KMS-11 (cell line): ENCODE measurements around the gene UBQLN4.
"Not testable (repeated sequence)": the region's sequence is repeated elsewhere in the genome, so short reads cannot be mapped to it uniquely, and the experiment has no call there.

Source experiments
- H2AFZ ChIP-seq: fragments of 200-600 bp; sonication (generic); 2 replicates; pipeline ENCODE4 v1.6.1; 2016; ENCODE audit warnings: antibody characterized with exemption, mixed run types, low read depth
- H3K27ac ChIP-seq: fragments of 200-600 bp; sonication (generic); 2 replicates; pipeline ENCODE4 v1.6.1; 2016; ENCODE audit warnings: mild to moderate bottlenecking, mixed run types
- H3K27me3 ChIP-seq: fragments of 200-600 bp; sonication (generic); 2 replicates; pipeline ENCODE4 v1.6.1; 2017; ENCODE audit warnings: mild to moderate bottlenecking, low read depth, mixed run types, moderate library complexity; ENCODE audit not compliant: insufficient read depth
- H3K36me3 ChIP-seq: fragments of 200-600 bp; sonication (generic); 2 replicates; pipeline ENCODE4 v1.6.1; 2017; ENCODE audit warnings: mild to moderate bottlenecking, mixed run types; ENCODE audit not compliant: insufficient read depth
- H3K4me1 ChIP-seq: fragments of 200-600 bp; sonication (generic); 2 replicates; pipeline ENCODE4 v1.6.1; 2016; ENCODE audit warnings: mild to moderate bottlenecking, low read depth, mixed run types; ENCODE audit not compliant: poor library complexity, severe bottlenecking
- H3K4me2 ChIP-seq: fragments of 200-600 bp; sonication (generic); 2 replicates; pipeline ENCODE4 v1.7.0; 2016; ENCODE audit warnings: mild to moderate bottlenecking, mixed run types
- H3K4me3 ChIP-seq: fragments of 200-600 bp; sonication (generic); IDR thresholded peaks from 2 replicates; pipeline ENCODE4 v1.6.1; 2017; ENCODE audit warnings: low read depth, low read length, mixed read lengths; ENCODE audit not compliant: insufficient read depth
- H3K79me2 ChIP-seq: fragments of 200-600 bp; sonication (generic); 2 replicates; pipeline ENCODE4 v1.6.1; 2016; ENCODE audit warnings: low read depth, mixed run types; ENCODE audit not compliant: insufficient read depth
- H3K9ac ChIP-seq: fragments of 200-600 bp; sonication (generic); 2 replicates; pipeline ENCODE4 v1.6.1; 2016; ENCODE audit warnings: mild to moderate bottlenecking, mixed run types
- H4K20me1 ChIP-seq: fragments of 200-600 bp; sonication (generic); 2 replicates; pipeline ENCODE4 v1.6.1; 2016; ENCODE audit warnings: mild to moderate bottlenecking, mixed run types; ENCODE audit not compliant: insufficient read depth
- TF ChIP-seq, protein P1 (sequence below): fragments of 200-600 bp; sonication (generic); conservative IDR thresholded peaks from 2 replicates; pipeline ENCODE4 v1.6.1; 2017; ENCODE audit warnings: low read depth, mild to moderate bottlenecking, antibody characterized with exemption, low read length, moderate library complexity, mixed read lengths

UBQLN4 gene

DNA sequence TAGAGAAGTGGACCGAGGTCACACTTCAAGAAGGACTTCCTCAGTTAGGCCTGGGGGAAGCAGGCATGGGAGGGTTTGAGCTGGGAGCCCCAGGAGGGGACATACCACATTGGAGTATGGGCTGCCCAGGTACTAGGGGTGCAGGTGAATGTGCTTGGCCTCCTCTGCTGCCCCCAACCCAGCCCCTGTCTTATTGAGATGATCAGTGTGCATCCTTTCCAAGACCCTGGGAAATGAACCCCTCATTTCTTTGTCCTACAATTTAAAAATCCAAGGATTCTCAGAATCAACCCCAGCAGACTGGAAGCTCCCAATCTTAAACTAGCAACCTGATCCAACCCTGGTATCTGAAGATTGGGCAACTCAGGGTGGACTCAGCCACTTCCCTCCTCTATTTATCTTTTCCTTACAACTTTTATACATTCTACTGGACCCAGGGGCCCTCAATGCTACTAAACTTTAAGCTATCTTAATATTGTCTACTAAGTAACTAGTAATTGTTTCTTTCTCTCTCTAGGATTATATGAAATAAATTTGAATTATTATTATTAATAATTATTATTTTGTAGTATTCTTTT lies 19.6 kb upstream of the UBQLN4 start:
- Histone ChIP-seq H3K79me2 (no peaks in the 10 kb centered on the region), H3K36me3 (no peaks in the 10 kb centered on the region), H3K4me3 (no peak overlapping the region), H2AFZ (no peak overlapping the region), H3K4me1 (no peaks in the 10 kb centered on the region), H4K20me1 (no peaks in the 10 kb centered on the region), H3K9ac (no peak overlapping the region), H3K27ac (no peak overlapping the region), H3K4me2 (no peak overlapping the region), H3K27me3 (no peaks in the 10 kb centered on the region)
- TF ChIP-seq, protein P1, sequence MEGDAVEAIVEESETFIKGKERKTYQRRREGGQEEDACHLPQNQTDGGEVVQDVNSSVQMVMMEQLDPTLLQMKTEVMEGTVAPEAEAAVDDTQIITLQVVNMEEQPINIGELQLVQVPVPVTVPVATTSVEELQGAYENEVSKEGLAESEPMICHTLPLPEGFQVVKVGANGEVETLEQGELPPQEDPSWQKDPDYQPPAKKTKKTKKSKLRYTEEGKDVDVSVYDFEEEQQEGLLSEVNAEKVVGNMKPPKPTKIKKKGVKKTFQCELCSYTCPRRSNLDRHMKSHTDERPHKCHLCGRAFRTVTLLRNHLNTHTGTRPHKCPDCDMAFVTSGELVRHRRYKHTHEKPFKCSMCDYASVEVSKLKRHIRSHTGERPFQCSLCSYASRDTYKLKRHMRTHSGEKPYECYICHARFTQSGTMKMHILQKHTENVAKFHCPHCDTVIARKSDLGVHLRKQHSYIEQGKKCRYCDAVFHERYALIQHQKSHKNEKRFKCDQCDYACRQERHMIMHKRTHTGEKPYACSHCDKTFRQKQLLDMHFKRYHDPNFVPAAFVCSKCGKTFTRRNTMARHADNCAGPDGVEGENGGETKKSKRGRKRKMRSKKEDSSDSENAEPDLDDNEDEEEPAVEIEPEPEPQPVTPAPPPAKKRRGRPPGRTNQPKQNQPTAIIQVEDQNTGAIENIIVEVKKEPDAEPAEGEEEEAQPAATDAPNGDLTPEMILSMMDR = no peak

DNA sequence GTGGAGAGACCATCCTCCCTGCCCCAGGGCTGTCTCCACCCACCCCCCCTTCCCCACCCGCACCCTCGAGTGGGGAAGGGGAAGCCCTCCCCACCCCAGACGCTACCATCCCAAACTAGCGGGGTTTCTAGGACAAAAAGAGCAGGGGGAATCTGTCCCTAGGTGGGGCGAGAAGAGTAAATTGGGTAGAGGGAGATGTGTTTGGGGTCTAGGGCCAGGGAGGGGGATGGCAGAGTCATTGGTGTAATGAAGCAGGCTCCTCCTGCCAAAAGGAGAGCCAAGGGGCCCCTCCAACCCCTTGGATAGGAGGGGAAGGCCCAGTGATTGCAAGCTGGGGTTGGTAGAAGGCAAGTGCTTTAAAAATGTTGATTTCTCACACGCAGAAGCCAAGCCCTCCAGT lies 18.7 kb upstream of the UBQLN4 start:
- H3K4me3 ChIP-seq = no peak overlapping the region
- H3K4me1 ChIP-seq = no peaks in the 10 kb centered on the region
- H3K36me3 ChIP-seq = no peaks in the 10 kb centered on the region
- TF ChIP-seq, protein P1 = no peak
- H2AFZ ChIP-seq = no peak overlapping the region
- no peak overlapping the region for H3K27ac ChIP-seq
- no peaks in the 10 kb centered on the region for H4K20me1 ChIP-seq
- H3K79me2 ChIP-seq = no peaks in the 10 kb centered on the region
- H3K27me3 ChIP-seq = no peaks in the 10 kb centered on the region
- H3K4me2 ChIP-seq = no peak overlapping the region
- no peak overlapping the region for H3K9ac ChIP-seq

DNA sequence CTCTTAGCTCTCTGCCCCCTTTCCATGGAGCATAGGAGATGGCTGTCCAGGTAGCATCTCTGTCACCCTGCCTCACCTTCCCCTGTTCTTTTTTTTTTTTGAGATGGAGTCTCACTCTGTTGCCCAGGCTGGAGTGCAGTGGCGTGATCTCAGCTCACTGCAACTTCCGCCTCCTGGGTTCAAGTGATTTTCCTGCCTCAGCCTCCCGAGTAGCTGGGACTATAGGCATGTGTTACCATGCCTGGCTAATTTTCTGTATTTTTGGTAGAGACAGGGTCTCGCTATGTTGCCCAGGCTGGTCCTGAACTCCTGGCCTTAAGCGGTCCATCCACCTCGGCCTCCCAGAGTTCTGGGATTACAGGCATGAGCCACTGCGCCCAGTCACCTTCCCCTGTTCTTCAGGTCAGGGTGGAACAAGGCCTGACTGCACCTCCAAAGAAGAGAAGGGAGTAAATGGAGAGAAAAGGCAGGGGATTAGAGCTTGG lies 17.8 kb upstream of the UBQLN4 start:
- not testable (repeated sequence) for H3K4me2 ChIP-seq, H2AFZ ChIP-seq, H3K9ac ChIP-seq, H3K27me3 ChIP-seq, H3K79me2 ChIP-seq, H3K4me1 ChIP-seq, H3K4me3 ChIP-seq, H3K36me3 ChIP-seq, H3K27ac ChIP-seq, H4K20me1 ChIP-seq

DNA sequence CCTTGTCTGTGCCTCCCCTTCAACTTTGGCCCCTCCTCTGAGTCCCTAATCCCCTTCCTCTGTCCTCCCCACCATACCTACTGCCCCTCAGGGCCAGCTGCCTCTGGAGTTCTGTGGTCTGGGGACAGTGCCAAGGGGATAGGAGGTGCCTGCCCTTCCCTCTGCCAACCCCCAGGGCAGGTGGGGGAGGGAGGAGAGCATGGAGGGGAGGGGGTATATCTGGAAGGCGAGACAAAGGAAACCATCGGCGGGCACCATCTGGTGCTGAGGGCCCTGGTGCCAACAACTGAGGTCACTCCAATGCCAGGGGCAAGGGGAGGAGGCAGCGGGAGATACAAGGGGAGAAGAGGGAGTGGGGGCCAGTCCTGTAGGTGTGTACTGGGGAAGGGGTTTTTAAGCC lies 16.9 kb upstream of the UBQLN4 start:
- TF ChIP-seq, protein P1 = no peak
- Histone ChIP-seq H2AFZ (no peak overlapping the region), H3K4me1 (peaks cover 9% of the 10 kb centered on the region), H3K27ac (no peak overlapping the region), H3K27me3 (no peaks in the 10 kb centered on the region), H3K4me3 (no peak overlapping the region), H3K4me2 (no peak overlapping the region), H4K20me1 (no peaks in the 10 kb centered on the region), H3K36me3 (no peaks in the 10 kb centered on the region), H3K79me2 (no peaks in the 10 kb centered on the region), H3K9ac (no peak overlapping the region)

DNA sequence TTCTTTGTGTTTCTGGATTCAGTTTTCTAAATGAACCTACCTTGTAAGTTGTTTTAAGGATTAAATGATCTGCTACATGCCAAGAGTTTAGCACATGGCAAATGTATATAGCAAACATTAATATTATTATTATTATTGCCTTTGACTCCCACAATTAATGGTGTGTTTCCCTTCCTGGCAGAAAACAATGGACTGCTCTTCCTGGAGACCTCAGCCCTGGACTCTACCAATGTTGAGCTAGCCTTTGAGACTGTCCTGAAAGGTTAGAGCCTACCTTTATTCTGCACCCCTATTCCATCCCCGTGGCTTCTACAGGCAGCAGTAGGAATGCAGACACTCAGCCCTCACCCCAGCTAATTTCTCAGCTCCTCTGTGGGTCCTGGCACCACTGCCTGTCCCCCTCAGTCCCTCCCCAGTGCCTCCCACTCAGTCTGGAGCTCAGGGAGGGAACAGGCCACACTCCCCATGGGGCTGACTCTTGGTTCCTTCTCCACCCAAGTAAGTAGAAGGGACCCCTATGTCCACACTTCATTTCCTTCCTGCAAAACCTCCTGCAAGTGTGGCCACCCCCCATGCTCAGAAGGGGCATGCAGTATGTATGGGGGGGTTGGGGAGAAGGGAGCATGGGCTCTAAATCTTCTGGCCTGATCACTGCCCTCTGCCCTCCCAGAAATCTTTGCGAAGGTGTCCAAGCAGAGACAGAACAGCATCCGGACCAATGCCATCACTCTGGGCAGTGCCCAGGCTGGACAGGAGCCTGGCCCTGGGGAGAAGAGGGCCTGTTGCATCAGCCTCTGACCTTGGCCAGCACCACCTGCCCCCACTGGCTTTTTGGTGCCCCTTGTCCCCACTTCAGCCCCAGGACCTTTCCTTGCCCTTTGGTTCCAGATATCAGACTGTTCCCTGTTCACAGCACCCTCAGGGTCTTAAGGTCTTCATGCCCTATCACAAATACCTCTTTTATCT lies 16.2 kb upstream of the UBQLN4 start:
- no peak overlapping the region for H3K27ac ChIP-seq

More for the DNA sequence above, 16.2 kb upstream of the UBQLN4 start:
- no peaks in the 10 kb centered on the region for H4K20me1 ChIP-seq
- no peaks in the 10 kb centered on the region for H3K79me2 ChIP-seq
- no peak overlapping the region for H3K9ac ChIP-seq
- H3K27me3 ChIP-seq = no peaks in the 10 kb centered on the region
- no peak overlapping the region for H3K4me2 ChIP-seq
- TF ChIP-seq, protein P1 = no peak
- H2AFZ ChIP-seq = no peak overlapping the region
- no peak overlapping the region for H3K4me3 ChIP-seq
- peaks cover 9% of the 10 kb centered on the region for H3K4me1 ChIP-seq
- H3K36me3 ChIP-seq = no peaks in the 10 kb centered on the region
